ENCODE measurements around the gene DCAF12. TPM values are rescaled to one million over a fixed set of nuclear protein-coding genes. Genes with fewer than 3 reads are reported as not detected.

The DCAF12 gene
- total RNA-seq, 4 donors from 2014 or later = 21.8 to 31.3 (median 28.8) TPM

DNA sequence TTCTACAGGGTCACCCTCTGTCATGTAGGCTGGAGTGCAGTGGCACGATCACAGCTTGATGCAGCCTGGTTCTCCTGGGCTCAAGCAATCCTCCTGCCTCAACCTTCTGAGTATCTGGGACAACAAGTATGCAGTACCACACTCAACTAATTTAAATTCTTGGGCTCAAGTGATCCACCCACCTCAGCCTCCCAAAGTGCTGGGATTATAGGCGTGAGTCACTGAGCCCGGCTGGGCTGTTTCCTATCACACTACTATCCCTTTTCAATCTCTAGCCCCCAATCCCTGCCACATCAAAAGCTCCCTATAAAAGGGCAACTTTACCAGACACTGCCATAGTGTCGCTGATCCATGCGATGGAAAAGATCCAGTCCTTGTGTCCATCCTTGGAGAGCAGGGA is 20.4 kb downstream of the DCAF12 start:
- H3K27ac ChIP-seq = no peak overlapping the region
- no peaks in the 10 kb centered on the region for H3K9me3 ChIP-seq
- H3K4me3 ChIP-seq = no peak overlapping the region
- H3K36me3 ChIP-seq = peaks cover 71% of the 10 kb centered on the region
- no peak for DNase-seq (ENCODE audit: low spot score in 2 of 2)
- no peaks in the 10 kb centered on the region for H3K4me1 ChIP-seq
- TF ChIP-seq, protein P1, sequence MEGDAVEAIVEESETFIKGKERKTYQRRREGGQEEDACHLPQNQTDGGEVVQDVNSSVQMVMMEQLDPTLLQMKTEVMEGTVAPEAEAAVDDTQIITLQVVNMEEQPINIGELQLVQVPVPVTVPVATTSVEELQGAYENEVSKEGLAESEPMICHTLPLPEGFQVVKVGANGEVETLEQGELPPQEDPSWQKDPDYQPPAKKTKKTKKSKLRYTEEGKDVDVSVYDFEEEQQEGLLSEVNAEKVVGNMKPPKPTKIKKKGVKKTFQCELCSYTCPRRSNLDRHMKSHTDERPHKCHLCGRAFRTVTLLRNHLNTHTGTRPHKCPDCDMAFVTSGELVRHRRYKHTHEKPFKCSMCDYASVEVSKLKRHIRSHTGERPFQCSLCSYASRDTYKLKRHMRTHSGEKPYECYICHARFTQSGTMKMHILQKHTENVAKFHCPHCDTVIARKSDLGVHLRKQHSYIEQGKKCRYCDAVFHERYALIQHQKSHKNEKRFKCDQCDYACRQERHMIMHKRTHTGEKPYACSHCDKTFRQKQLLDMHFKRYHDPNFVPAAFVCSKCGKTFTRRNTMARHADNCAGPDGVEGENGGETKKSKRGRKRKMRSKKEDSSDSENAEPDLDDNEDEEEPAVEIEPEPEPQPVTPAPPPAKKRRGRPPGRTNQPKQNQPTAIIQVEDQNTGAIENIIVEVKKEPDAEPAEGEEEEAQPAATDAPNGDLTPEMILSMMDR (IDR thresholded peaks at IDR 0.05) = no peak
- TF ChIP-seq POLR2AphosphoS5 (IDR thresholded peaks at IDR 0.05) (no peak), EP300 (IDR thresholded peaks at IDR 0.05) (no peak), POLR2A (IDR thresholded peaks at IDR 0.05) (no peak)
- no peaks in the 10 kb centered on the region for H3K27me3 ChIP-seq
- WGBS = 98% methylated on average over 5 of the region's 5 CpGs

DNA sequence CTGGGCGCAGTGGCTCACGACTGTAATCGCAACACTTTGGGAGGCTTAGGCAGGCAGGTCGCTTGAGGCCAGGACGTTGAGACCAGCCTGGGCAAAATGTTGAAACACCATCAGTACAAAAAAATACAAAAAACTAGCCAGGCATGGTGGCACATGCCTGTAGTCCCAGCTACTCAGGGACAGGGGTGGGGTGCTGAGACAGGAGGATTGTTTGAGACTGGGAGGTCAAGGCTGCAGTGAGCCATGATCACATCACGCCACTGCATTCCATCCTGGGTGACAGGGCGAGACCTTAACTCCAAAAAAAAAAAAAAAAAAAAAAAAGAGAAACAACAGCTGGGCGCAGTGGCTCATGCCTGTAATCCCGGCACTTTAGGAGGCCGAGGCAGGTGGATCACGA is 23.7 kb downstream of the DCAF12 start:
- no peak for TF ChIP-seq EP300 (IDR thresholded peaks at IDR 0.05)
- TF ChIP-seq POLR2AphosphoS5 (IDR thresholded peaks at IDR 0.05) = no peak
- TF ChIP-seq, protein P1 (IDR thresholded peaks at IDR 0.05) = no peak
- TF ChIP-seq POLR2A (IDR thresholded peaks at IDR 0.05) = no peak
- Histone ChIP-seq H3K27me3 (no peaks in the 10 kb centered on the region), H3K4me1 (no peaks in the 10 kb centered on the region), H3K27ac (no peak overlapping the region), H3K36me3 (peaks cover 93% of the 10 kb centered on the region), H3K4me3 (no peak overlapping the region), H3K9me3 (no peaks in the 10 kb centered on the region)
- no peak for DNase-seq (ENCODE audit: low spot score in 2 of 2)
- 90% methylated on average over 11 of the region's 11 CpGs for WGBS

DNA sequence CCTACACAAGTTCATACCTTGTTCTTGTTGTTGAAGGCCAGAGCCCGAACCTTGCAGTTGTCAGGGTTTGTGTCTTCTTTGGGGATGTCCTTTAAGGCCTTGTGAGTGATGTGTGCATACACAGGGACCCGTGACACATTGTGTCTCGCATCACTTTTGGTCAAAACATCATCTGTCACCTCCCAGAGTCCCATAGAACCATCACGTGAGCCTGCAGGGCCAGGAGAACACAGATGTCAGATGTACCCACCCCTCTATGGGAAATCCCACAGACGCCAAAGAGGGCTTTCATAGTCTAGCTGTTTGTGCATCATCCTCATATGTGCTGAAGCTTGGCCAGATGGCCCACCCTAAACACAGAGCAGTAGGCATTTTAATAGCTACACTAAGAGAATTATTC is 28.2 kb downstream of the DCAF12 start:
- 89% methylated on average over 5 of the region's 5 CpGs for WGBS
- no peak overlapping the region for H3K4me3 ChIP-seq
- no peaks in the 10 kb centered on the region for H3K27me3 ChIP-seq
- H3K4me1 ChIP-seq = no peaks in the 10 kb centered on the region
- H3K27ac ChIP-seq = no peak overlapping the region
- TF ChIP-seq, protein P1 (IDR thresholded peaks at IDR 0.05) = no peak
- TF ChIP-seq POLR2A (IDR thresholded peaks at IDR 0.05) = no peak
- no peak for TF ChIP-seq EP300 (IDR thresholded peaks at IDR 0.05)
- no peak for TF ChIP-seq POLR2AphosphoS5 (IDR thresholded peaks at IDR 0.05)
- DNase-seq (ENCODE audit: low spot score in 2 of 2) = no peak
- H3K9me3 ChIP-seq = no peaks in the 10 kb centered on the region
- H3K36me3 ChIP-seq = peaks cover 96% of the 10 kb centered on the region

DNA sequence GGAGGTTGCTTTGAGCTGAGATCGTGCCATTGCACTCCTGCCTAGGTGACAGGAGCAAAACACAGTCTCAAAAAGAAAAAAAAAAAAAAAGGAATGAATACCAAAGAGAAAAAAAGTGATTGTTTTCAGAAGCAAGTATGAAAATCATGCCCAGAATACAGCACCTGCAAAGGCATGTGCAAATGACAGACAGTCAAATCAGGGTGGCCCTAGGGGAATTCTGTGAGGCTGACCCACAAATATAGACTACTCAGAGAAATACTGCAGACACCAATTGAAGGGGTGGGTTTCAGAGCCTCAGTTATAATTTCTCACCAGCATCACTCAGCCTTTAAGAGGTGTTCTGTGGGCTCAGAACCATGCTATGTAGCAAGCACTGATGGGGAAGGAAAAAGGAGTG is 28.6 kb downstream of the DCAF12 start:
- DNase-seq (ENCODE audit: low spot score in 2 of 2) = no peak
- Histone ChIP-seq H3K4me1 (no peaks in the 10 kb centered on the region), H3K9me3 (no peaks in the 10 kb centered on the region), H3K36me3 (peaks cover 96% of the 10 kb centered on the region), H3K27me3 (no peaks in the 10 kb centered on the region), H3K27ac (no peak overlapping the region), H3K4me3 (no peak overlapping the region)
- TF ChIP-seq, protein P1 (IDR thresholded peaks at IDR 0.05) = no peak
- TF ChIP-seq POLR2AphosphoS5 (IDR thresholded peaks at IDR 0.05) = no peak
- TF ChIP-seq POLR2A (IDR thresholded peaks at IDR 0.05) = no peak
- TF ChIP-seq EP300 (IDR thresholded peaks at IDR 0.05) = no peak
- 94% methylated on average over 1 of the region's 1 CpG for WGBS

DNA sequence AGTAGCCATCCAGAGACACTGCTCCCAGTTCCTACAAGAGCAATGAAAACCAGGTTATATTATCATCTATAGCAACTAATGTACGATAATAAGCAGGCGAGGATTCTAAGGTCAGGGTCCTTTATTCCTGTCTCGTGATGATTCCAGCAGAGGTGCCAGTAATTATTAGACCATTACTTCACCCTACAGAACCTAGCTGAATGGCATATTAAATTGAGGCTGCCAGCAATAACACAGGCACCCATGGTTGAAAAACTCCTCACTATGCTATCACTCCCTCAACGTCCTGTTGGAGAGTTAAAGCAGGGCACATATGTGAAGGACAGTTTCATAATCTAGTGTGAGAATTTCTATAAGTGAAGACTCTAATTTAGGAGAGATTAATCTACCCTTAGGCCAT is 29.7 kb downstream of the DCAF12 start:
- no peak for TF ChIP-seq EP300 (IDR thresholded peaks at IDR 0.05)
- TF ChIP-seq POLR2AphosphoS5 (IDR thresholded peaks at IDR 0.05) = no peak
- TF ChIP-seq, protein P1 (IDR thresholded peaks at IDR 0.05) = no peak
- TF ChIP-seq POLR2A (IDR thresholded peaks at IDR 0.05) = no peak
- H3K36me3 ChIP-seq = peaks cover 96% of the 10 kb centered on the region
- no peaks in the 10 kb centered on the region for H3K4me1 ChIP-seq
- no peaks in the 10 kb centered on the region for H3K9me3 ChIP-seq
- H3K4me3 ChIP-seq = no peak overlapping the region
- DNase-seq (ENCODE audit: low spot score in 2 of 2) = no peak
- H3K27me3 ChIP-seq = no peaks in the 10 kb centered on the region
- WGBS = 88% methylated on average over 4 of the region's 4 CpGs
- H3K27ac ChIP-seq = no peak overlapping the region
